Gastroesophageal sphincter (tissue), 4 donors: ENCODE results near the gene HHAT. TPM values are rescaled to one million over a fixed set of nuclear protein-coding genes. Genes with fewer than 3 reads are reported as not detected.
A peak's percentile ranks its signal among the peaks of the same experiment; 100 is the strongest.

Source experiments
- ATAC-seq: fragments of 150-250 bp; one replicate; pipeline ENCODE4 v1.9.1; 2016; ENCODE audit warnings: mild to moderate bottlenecking, moderate library complexity
- H3K27ac ChIP-seq, 4 donors: fragments of 200-600 bp; sonication (generic) in 3 of 4; 1 replicate in 3 of 4; 2 replicates in 1 of 4; pipeline ENCODE4 v1.5.1; 2016 to 2019
- H3K27me3 ChIP-seq: fragments of 200-600 bp; sonication (generic); one replicate; pipeline ENCODE4 v1.5.1; 2019
- H3K36me3 ChIP-seq, 2 donors: fragments of 200-600 bp; sonication (generic); one replicate each; pipeline ENCODE4 v1.5.1; 2019; ENCODE audit warnings: control low read depth in 1 of 2
- H3K4me1 ChIP-seq, 3 donors: fragments of 200-600 bp; sonication (generic); 1 replicate in 2 of 3; 2 replicates in 1 of 3; pipeline ENCODE4 v1.5.1; 2016 to 2019; ENCODE audit warnings: control low read depth in 2 of 3
- H3K4me3 ChIP-seq, 2 donors: fragments of 200-600 bp; sonication (generic); one replicate each; pipeline ENCODE4 v1.5.1; 2019; ENCODE audit warnings: mild to moderate bottlenecking in 1 of 2, moderate library complexity in 1 of 2
- H3K9me3 ChIP-seq, 3 donors: fragments of 200-600 bp; sonication (generic); one replicate each; pipeline ENCODE4 v1.5.1; 2017 to 2019; ENCODE audit warnings: control low read depth in 2 of 3
- EP300 ChIP-seq: sonication (generic); formaldehyde crosslinking; IDR thresholded peaks from one replicate; pipeline ENCODE4 v1.6.1; 2017; ENCODE audit warnings: antibody characterized with exemption, mild to moderate bottlenecking
- POLR2A ChIP-seq, 2 donors: fragments of 450-650 bp; IDR thresholded peaks; one replicate each; pipeline ENCODE4 v1.6.1; 2017; ENCODE audit warnings: antibody characterized with exemption in 2 of 2, mild to moderate bottlenecking in 2 of 2, moderate library complexity in 1 of 2
- POLR2AphosphoS5 ChIP-seq: sonication (generic); formaldehyde crosslinking; IDR thresholded peaks from one replicate; pipeline ENCODE4 v1.6.1; 2017; ENCODE audit warnings: antibody characterized with exemption
- WGBS, 2 donors: methylation state at CpG; one replicate each; pipeline ENCODE4 v1.1.5; 2018; ENCODE audit warnings: low coverage in 1 of 2; 5-methylcytosine and 5-hydroxymethylcytosine counted together
- total RNA-seq, 4 donors: library from RNA; depleted of rRNA; stranded (reverse); fragments of >200 nt; gene quantifications; one replicate each; pipeline ENCODE4 v1.1.0, GENCODE V29; 2016
- TF ChIP-seq, protein P1 (sequence below), 4 experiments: fragments of 200-600 bp in 2 of 4; fragments of 450-650 bp in 2 of 4; sonication (generic) in 1 of 4; IDR thresholded peaks; one replicate each; pipeline ENCODE4 v1.5.1; 2017 to 2019; ENCODE audit warnings: antibody characterized with exemption in 4 of 4, mild to moderate bottlenecking in 2 of 4, moderate library complexity in 2 of 4

Gene HHAT
- total RNA-seq, 4 donors from 2014 or later: 1.2 to 2.4 (median 1.9) TPM

DNA sequence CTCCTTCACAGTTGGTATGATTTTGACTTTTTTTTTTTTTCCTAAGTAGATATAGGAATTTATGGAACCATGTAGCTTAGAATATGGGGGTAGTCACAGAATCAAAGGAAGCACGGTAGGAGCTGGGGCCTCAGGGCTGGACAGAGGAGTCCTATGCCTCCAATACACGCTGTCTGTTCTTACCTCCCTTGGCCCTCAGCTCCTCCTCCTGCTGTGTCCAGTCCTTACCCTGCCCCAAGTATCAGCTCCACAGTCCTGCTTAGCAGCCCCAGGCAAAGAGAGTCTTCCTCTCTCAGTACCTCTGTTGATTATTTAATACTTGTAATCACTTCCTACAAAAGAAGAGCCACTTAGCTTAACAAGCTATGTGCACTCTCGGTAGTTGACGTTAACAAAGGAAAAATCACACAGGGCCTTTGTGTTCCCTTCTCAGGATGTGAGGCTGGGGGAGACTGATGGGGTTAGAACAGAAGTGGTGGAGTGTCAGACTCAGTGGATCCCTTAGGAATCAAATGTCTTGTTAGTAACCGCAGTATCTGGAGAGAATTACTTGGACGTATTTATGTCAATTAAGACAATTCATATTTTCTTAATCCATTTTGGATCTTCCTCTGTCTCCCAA, 292.3 kb downstream of the HHAT start:
- ATAC-seq: no peak
- H3K4me1 ChIP-seq: no peaks in the 10 kb centered on the region
- TF ChIP-seq EP300 (no peak), POLR2A (IDR thresholded peaks at IDR 0.05) (no peak), POLR2AphosphoS5 (no peak)
- TF ChIP-seq, protein P1, sequence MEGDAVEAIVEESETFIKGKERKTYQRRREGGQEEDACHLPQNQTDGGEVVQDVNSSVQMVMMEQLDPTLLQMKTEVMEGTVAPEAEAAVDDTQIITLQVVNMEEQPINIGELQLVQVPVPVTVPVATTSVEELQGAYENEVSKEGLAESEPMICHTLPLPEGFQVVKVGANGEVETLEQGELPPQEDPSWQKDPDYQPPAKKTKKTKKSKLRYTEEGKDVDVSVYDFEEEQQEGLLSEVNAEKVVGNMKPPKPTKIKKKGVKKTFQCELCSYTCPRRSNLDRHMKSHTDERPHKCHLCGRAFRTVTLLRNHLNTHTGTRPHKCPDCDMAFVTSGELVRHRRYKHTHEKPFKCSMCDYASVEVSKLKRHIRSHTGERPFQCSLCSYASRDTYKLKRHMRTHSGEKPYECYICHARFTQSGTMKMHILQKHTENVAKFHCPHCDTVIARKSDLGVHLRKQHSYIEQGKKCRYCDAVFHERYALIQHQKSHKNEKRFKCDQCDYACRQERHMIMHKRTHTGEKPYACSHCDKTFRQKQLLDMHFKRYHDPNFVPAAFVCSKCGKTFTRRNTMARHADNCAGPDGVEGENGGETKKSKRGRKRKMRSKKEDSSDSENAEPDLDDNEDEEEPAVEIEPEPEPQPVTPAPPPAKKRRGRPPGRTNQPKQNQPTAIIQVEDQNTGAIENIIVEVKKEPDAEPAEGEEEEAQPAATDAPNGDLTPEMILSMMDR (IDR thresholded peaks at IDR 0.05): no peak
- H3K9me3 ChIP-seq: no peaks in the 10 kb centered on the region
- no peaks in the 10 kb centered on the region for H3K27me3 ChIP-seq
- H3K27ac ChIP-seq: no peak overlapping the region
- H3K4me3 ChIP-seq: no peak overlapping the region
- H3K36me3 ChIP-seq: no peaks in the 10 kb centered on the region
- WGBS, 2 donors: 71 to 94% methylated on average over 4 to 6 of the region's 6 CpGs

GRCh38 chr1:210621712-210622111, 293.0 kb downstream of the HHAT start:
- Histone ChIP-seq H3K4me3 (no peak overlapping the region), H3K4me1 (no peaks in the 10 kb centered on the region), H3K9me3 (no peaks in the 10 kb centered on the region), H3K36me3 (no peaks in the 10 kb centered on the region), H3K27ac (no peak overlapping the region), H3K27me3 (no peaks in the 10 kb centered on the region)
- no peak for ATAC-seq
- TF ChIP-seq, protein P1 (IDR thresholded peaks at IDR 0.05): no peak
- TF ChIP-seq POLR2A (IDR thresholded peaks at IDR 0.05) (no peak), EP300 (no peak), POLR2AphosphoS5 (no peak)
- WGBS, 2 donors: 86 to 96% methylated on average over 2 to 5 of the region's 6 CpGs

DNA sequence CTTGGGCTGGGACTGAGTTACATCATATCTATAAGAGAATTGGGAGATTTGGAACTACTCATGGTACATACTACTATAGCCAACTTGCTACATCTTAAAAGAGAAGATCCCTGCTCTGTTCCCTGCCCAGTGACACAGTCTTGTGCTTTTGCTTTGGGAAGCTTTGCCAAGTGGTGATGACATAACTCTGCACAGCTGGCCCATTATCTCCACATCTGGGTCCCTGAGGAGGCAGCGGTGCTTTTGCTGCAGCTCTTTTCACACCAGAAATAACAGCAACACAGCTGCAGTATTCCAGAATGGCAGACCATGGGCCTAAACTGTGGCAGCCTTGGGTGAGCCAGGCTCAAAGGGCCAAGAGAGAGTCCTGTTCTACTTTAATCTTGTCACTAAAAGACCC, 296.0 kb downstream of the HHAT start:
- TF ChIP-seq, protein P1 (IDR thresholded peaks at IDR 0.05): no peak
- TF ChIP-seq POLR2AphosphoS5 (no peak), EP300 (no peak), POLR2A (IDR thresholded peaks at IDR 0.05) (no peak)
- Histone ChIP-seq H3K4me3 (no peak overlapping the region), H3K36me3 (no peaks in the 10 kb centered on the region), H3K27me3 (no peaks in the 10 kb centered on the region), H3K4me1 (no peaks in the 10 kb centered on the region), H3K9me3 (no peaks in the 10 kb centered on the region), H3K27ac (no peak overlapping the region)
- ATAC-seq: peak; percentile 66
- 60 to 82% methylated on average over 1 of the region's 1 CpG for WGBS, 2 donors

DNA sequence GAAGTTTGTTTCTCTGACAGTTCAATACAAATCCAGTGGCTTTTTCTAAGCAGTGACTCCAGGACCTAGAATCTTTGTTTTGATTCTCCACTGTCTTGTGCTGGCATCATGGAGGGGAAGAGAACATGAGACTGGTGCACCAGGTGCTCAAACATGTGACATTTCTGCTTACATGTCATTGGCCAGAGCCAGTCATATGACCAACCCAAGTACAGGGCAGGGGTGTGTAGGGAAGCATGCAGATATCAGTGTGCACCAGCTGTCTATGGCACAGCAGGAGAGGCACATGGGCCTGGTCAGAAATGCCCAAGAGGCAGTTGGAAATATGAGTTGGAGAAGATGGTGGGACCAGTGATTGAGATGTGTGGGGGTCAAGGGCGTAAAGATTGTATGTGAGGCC, 297.0 kb downstream of the HHAT start:
- H3K4me1 ChIP-seq: no peaks in the 10 kb centered on the region
- no peaks in the 10 kb centered on the region for H3K36me3 ChIP-seq
- H3K27me3 ChIP-seq: no peaks in the 10 kb centered on the region
- no peak for ATAC-seq
- H3K9me3 ChIP-seq: no peaks in the 10 kb centered on the region
- no peak for TF ChIP-seq POLR2A (IDR thresholded peaks at IDR 0.05)
- no peak overlapping the region for H3K27ac ChIP-seq
- H3K4me3 ChIP-seq: no peak overlapping the region
- WGBS, 2 donors: 93 to 100% methylated on average over 1 of the region's 1 CpG

DNA sequence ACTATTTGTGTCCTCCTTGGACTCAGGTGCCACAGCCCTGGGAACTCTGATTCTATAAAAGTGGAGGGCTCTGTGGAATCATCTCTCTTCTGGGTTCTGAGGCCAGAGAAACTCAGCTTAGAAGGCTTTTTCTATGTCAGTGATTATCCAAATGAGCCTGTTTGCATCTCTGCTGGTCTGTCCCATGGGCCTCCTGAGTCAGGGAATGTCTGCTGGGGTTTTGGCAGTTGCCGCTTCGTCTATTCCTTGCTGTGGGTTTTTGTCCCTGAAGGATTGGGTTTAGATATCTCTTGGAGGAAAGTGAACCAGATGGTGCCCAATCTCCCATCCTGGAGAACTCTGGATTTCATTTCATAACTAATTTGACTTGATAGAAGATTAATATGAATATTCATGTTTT, 297.6 kb downstream of the HHAT start:
- no peak for TF ChIP-seq POLR2A (IDR thresholded peaks at IDR 0.05)
- no peak overlapping the region for H3K4me3 ChIP-seq
- WGBS, 2 donors: 86 to 90% methylated on average over 2 of the region's 2 CpGs
- H3K9me3 ChIP-seq: no peaks in the 10 kb centered on the region
- H3K4me1 ChIP-seq: no peaks in the 10 kb centered on the region
- no peak for ATAC-seq
- H3K27me3 ChIP-seq: no peaks in the 10 kb centered on the region
- H3K27ac ChIP-seq: no peak overlapping the region
- no peaks in the 10 kb centered on the region for H3K36me3 ChIP-seq

GRCh38 chr1:210627755-210628154, 299.1 kb downstream of the HHAT start:
- Histone ChIP-seq H3K9me3 (no peaks in the 10 kb centered on the region), H3K27ac (no peak overlapping the region), H3K4me3 (no peak overlapping the region), H3K36me3 (no peaks in the 10 kb centered on the region), H3K27me3 (no peaks in the 10 kb centered on the region), H3K4me1 (no peaks in the 10 kb centered on the region)
- no peak for ATAC-seq
- TF ChIP-seq, protein P1 (IDR thresholded peaks at IDR 0.05): no peak
- TF ChIP-seq EP300: no peak
- TF ChIP-seq POLR2A (IDR thresholded peaks at IDR 0.05): no peak
- no peak for TF ChIP-seq POLR2AphosphoS5
